SK-N-SH (cell line): ENCODE data around the gene CRIM1.

Experiments
- EP300 ChIP-seq, 2 experiments: IDR thresholded peaks; 2 replicates each; pipeline versions ENCODE4 v1.4.0 to v1.6.1; 2012; ENCODE audit warnings: borderline replicate concordance in 1 of 2, low read depth in 1 of 2, low read length in 1 of 2
- FOXM1 ChIP-seq: IDR thresholded peaks from 2 replicates; pipeline ENCODE4 v1.4.0; 2012; ENCODE audit warnings: low read depth, mild to moderate bottlenecking
- GABPA ChIP-seq: IDR thresholded peaks from 2 replicates; pipeline ENCODE4 v1.4.0; 2012; ENCODE audit warnings: low read depth, mild to moderate bottlenecking
- GATA2 ChIP-seq: sonication (generic); formaldehyde crosslinking; IDR thresholded peaks from 2 replicates; pipeline ENCODE4 v1.5.0; 2020; ENCODE audit warnings: mild to moderate bottlenecking, missing genetic modification reagents
- JUND ChIP-seq: IDR thresholded peaks from 2 replicates; pipeline ENCODE4 v1.4.0; 2012
- RAD21 ChIP-seq: IDR thresholded peaks from 2 replicates; pipeline ENCODE4 v1.6.1; 2012; ENCODE audit warnings: mild to moderate bottlenecking, low read length
- RCOR1 ChIP-seq: fragments of 150-350 bp; IDR thresholded peaks from 2 replicates; pipeline ENCODE4 v1.6.1; 2017; ENCODE audit warnings: antibody characterized with exemption, low read length
- SMC3 ChIP-seq: IDR thresholded peaks from 2 replicates; pipeline ENCODE4 v1.6.1; 2012; ENCODE audit warnings: low read depth, low read length, improper control_type of control experiment
- TCF12 ChIP-seq: IDR thresholded peaks from 2 replicates; pipeline ENCODE4 v1.4.0; 2012
- TF ChIP-seq, protein P1 (sequence below): fragments of 200-600 bp; sonication (generic); IDR thresholded peaks from 2 replicates; pipeline ENCODE4 v1.6.1; 2017; ENCODE audit warnings: antibody characterized with exemption, mild to moderate bottlenecking, moderate library complexity
- TF ChIP-seq, protein P2 (sequence below): IDR thresholded peaks from 2 replicates; pipeline ENCODE4 v1.4.0; 2012; ENCODE audit warnings: low read depth, borderline replicate concordance
- TF ChIP-seq, protein P3 (sequence below): IDR thresholded peaks from 2 replicates; pipeline ENCODE4 v1.6.1; 2012; ENCODE audit warnings: mild to moderate bottlenecking, low read depth, low read length, moderate library complexity

DNA sequence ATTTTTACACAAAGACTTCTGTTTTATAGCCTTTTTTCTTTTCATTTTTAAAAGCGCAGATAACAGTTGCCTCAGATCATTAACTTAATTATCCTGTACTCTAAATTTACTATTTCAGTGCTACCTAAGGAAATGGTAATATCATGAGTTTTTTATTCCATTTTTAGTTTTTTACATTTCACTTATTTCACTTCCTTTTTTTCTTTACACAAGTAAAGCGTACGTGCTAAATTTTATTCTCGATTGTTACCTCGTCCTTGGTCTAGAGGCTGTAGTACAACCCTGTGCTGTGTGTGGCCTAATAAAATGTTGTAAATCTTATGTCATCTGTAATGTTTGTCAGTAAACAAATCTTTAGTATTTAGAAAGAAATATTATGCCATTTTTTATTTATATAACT, 49.2 kb downstream of the CRIM1 start:
- no peak for TF ChIP-seq RCOR1
- TF ChIP-seq, protein P1, sequence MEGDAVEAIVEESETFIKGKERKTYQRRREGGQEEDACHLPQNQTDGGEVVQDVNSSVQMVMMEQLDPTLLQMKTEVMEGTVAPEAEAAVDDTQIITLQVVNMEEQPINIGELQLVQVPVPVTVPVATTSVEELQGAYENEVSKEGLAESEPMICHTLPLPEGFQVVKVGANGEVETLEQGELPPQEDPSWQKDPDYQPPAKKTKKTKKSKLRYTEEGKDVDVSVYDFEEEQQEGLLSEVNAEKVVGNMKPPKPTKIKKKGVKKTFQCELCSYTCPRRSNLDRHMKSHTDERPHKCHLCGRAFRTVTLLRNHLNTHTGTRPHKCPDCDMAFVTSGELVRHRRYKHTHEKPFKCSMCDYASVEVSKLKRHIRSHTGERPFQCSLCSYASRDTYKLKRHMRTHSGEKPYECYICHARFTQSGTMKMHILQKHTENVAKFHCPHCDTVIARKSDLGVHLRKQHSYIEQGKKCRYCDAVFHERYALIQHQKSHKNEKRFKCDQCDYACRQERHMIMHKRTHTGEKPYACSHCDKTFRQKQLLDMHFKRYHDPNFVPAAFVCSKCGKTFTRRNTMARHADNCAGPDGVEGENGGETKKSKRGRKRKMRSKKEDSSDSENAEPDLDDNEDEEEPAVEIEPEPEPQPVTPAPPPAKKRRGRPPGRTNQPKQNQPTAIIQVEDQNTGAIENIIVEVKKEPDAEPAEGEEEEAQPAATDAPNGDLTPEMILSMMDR = no peak
- TF ChIP-seq GABPA = no peak
- TF ChIP-seq SMC3 = no peak
- TF ChIP-seq GATA2 = no peak
- no peak for TF ChIP-seq FOXM1
- TF ChIP-seq TCF12 = no peak
- no peak for TF ChIP-seq RAD21
- TF ChIP-seq, protein P2, sequence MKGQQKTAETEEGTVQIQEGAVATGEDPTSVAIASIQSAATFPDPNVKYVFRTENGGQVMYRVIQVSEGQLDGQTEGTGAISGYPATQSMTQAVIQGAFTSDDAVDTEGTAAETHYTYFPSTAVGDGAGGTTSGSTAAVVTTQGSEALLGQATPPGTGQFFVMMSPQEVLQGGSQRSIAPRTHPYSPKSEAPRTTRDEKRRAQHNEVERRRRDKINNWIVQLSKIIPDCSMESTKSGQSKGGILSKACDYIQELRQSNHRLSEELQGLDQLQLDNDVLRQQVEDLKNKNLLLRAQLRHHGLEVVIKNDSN = no peak
- no peak for TF ChIP-seq EP300 (IDR thresholded peaks at IDR 0.05; ENCODE audit: borderline replicate concordance in 1 of 2, low read depth in 1 of 2, low read length in 1 of 2)
- TF ChIP-seq, protein P3, sequence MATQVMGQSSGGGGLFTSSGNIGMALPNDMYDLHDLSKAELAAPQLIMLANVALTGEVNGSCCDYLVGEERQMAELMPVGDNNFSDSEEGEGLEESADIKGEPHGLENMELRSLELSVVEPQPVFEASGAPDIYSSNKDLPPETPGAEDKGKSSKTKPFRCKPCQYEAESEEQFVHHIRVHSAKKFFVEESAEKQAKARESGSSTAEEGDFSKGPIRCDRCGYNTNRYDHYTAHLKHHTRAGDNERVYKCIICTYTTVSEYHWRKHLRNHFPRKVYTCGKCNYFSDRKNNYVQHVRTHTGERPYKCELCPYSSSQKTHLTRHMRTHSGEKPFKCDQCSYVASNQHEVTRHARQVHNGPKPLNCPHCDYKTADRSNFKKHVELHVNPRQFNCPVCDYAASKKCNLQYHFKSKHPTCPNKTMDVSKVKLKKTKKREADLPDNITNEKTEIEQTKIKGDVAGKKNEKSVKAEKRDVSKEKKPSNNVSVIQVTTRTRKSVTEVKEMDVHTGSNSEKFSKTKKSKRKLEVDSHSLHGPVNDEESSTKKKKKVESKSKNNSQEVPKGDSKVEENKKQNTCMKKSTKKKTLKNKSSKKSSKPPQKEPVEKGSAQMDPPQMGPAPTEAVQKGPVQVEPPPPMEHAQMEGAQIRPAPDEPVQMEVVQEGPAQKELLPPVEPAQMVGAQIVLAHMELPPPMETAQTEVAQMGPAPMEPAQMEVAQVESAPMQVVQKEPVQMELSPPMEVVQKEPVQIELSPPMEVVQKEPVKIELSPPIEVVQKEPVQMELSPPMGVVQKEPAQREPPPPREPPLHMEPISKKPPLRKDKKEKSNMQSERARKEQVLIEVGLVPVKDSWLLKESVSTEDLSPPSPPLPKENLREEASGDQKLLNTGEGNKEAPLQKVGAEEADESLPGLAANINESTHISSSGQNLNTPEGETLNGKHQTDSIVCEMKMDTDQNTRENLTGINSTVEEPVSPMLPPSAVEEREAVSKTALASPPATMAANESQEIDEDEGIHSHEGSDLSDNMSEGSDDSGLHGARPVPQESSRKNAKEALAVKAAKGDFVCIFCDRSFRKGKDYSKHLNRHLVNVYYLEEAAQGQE = no peak
- no peak for TF ChIP-seq JUND
